B cell (primary cell): ENCODE results near the gene NMU. TPM values are rescaled to one million over a fixed set of nuclear protein-coding genes. Genes with fewer than 3 reads are reported as not detected.

ENCODE experiments used
- ATAC-seq: fragments of 200-7000 bp; cut with Tn5 transposase; one replicate; pipeline ENCODE4 v1.10.0; 2021; ENCODE audit warnings: low read depth, mild to moderate bottlenecking, moderate number of reproducible peaks, moderate library complexity
- CTCF ChIA-PET: fragments of 350-600 bp; sonication (Branson Sonifier 250); formaldehyde crosslinking; loops from one replicate; lab custom pipeline; 2021; ENCODE audit warnings: antibody characterized with exemption, inconsistent platforms; lab: Charles Lee
- POLR2A ChIA-PET: fragments of 350-600 bp; sonication (Branson Sonifier 250); formaldehyde crosslinking; loops from one replicate; lab custom pipeline; 2021; ENCODE audit warnings: antibody characterized with exemption; lab: Charles Lee
- DNase-seq: peaks from one replicate; pipeline ENCODE4 v3.0.0; 2013
- H2AFZ ChIP-seq: 2 replicates; pipeline ENCODE4 v1.6.1; 2012; ENCODE audit warnings: mild to moderate bottlenecking, low read depth, low read length; ENCODE audit not compliant: insufficient read depth, poor library complexity, severe bottlenecking
- H3K27ac ChIP-seq, 2 donors: 1 replicate in 1 of 2; 2 replicates in 1 of 2; pipeline ENCODE4 v1.5.1; 2012 to 2013; ENCODE audit warnings: low read length in 2 of 2, mild to moderate bottlenecking in 2 of 2, moderate library complexity in 1 of 2
- H3K27me3 ChIP-seq, 4 experiments: fragments of 200-600 bp in 1 of 4; sonication (generic) in 1 of 4; replicated peaks in 1 of 4; 1 replicate in 2 of 4; 2 replicates in 2 of 4; pipeline versions ENCODE4 v1.6.1 to v1.7.0; 2013 to 2016; ENCODE audit warnings: low read length in 3 of 4, mild to moderate bottlenecking in 2 of 4, mixed read lengths in 1 of 4, moderate library complexity in 1 of 4; ENCODE audit not compliant: insufficient read depth in 4 of 4, control insufficient read depth in 3 of 4; ENCODE audit errors: control extremely low read depth in 1 of 4
- H3K36me3 ChIP-seq, 2 experiments: replicated peaks in 1 of 2; 1 replicate in 1 of 2; 2 replicates in 1 of 2; pipeline versions ENCODE4 v1.6.1 to v1.7.1; 2013; ENCODE audit warnings: low read length in 1 of 2; ENCODE audit not compliant: insufficient read depth in 2 of 2, control insufficient read depth in 1 of 2; ENCODE audit errors: control extremely low read depth in 1 of 2, extremely low read depth in 1 of 2
- H3K4me1 ChIP-seq, 2 donors: fragments of 200-600 bp in 1 of 2; sonication (generic) in 1 of 2; 1 replicate in 1 of 2; 2 replicates in 1 of 2; pipeline versions ENCODE4 v1.5.1 to v1.6.1; 2013 to 2017; ENCODE audit warnings: low read length in 2 of 2; ENCODE audit not compliant: control insufficient read depth in 2 of 2, insufficient read depth in 2 of 2
- H3K4me2 ChIP-seq: replicated peaks from 2 replicates; pipeline ENCODE3; 2012; ENCODE audit warnings: mild to moderate bottlenecking, low read depth, low read length; ENCODE audit not compliant: poor library complexity, severe bottlenecking
- H3K4me3 ChIP-seq, 5 experiments: fragments of 200-600 bp in 1 of 5; sonication (generic) in 1 of 5; 1 replicate in 3 of 5; 2 replicates in 2 of 5; pipeline versions ENCODE4 v1.5.1 to v1.7.0; 2011 to 2016; ENCODE audit warnings: low read length in 4 of 5, mild to moderate bottlenecking in 4 of 5, low read depth in 2 of 5, control low read depth in 1 of 5, moderate library complexity in 1 of 5; ENCODE audit not compliant: insufficient read depth in 1 of 5; ENCODE audit errors: control extremely low read depth in 1 of 5, extremely low read depth in 1 of 5
- H3K79me2 ChIP-seq: fragments of 200-600 bp; sonication (generic); one replicate; pipeline ENCODE4 v1.6.0; 2016; ENCODE audit warnings: low read length; ENCODE audit not compliant: control insufficient read depth, insufficient read depth
- H3K9ac ChIP-seq: fragments of 200-600 bp; sonication (generic); 2 replicates; pipeline ENCODE4 v1.6.1; 2017; ENCODE audit warnings: mild to moderate bottlenecking, low read length, moderate library complexity
- H3K9me3 ChIP-seq, 3 donors: one replicate each; pipeline versions ENCODE4 v1.6.1 to v1.7.1; 2013; ENCODE audit warnings: low read length in 2 of 3; ENCODE audit not compliant: control insufficient read depth in 2 of 3, insufficient read depth in 1 of 3; ENCODE audit errors: control extremely low read depth in 1 of 3
- H4K20me1 ChIP-seq: 2 replicates; pipeline ENCODE4 v1.6.0; 2012; ENCODE audit warnings: mild to moderate bottlenecking, low read length; ENCODE audit not compliant: insufficient read depth, control insufficient read depth, poor library complexity, severe bottlenecking
- H3K27ac Mint-ChIP-seq: one replicate; pipeline ENCODE4 v1.8.0; 2021; ENCODE audit warnings: mixed read lengths
- H3K27me3 Mint-ChIP-seq: one replicate; pipeline ENCODE4 v1.8.0; 2021; ENCODE audit warnings: mixed read lengths
- H3K4me1 Mint-ChIP-seq: one replicate; pipeline ENCODE4 v1.8.0; 2021; ENCODE audit warnings: mixed read lengths
- H3K4me3 Mint-ChIP-seq: one replicate; pipeline ENCODE4 v1.8.0; 2021; ENCODE audit warnings: mixed read lengths
- H3K9me3 Mint-ChIP-seq: one replicate; pipeline ENCODE4 v1.8.0; 2022; ENCODE audit warnings: mixed read lengths; ENCODE audit not compliant: insufficient read depth
- CTCF ChIP-seq: fragments of 200-600 bp; IDR thresholded peaks from one replicate; pipeline ENCODE4 v1.8.0; 2022; ENCODE audit warnings: antibody characterized with exemption, mild to moderate bottlenecking
- EZH2 ChIP-seq: IDR thresholded peaks from 2 replicates; pipeline ENCODE4 v1.6.1; 2012; ENCODE audit warnings: borderline replicate concordance, low read depth, mild to moderate bottlenecking, moderate library complexity, low read length; ENCODE audit not compliant: insufficient read depth, poor library complexity, severe bottlenecking
- WGBS: methylation state at CpG from one replicate; pipeline ENCODE4 v1.1.5; 2013; ENCODE audit warnings: missing lambda C conversion rate; ENCODE audit not compliant: insufficient coverage; 5-methylcytosine and 5-hydroxymethylcytosine counted together
- intact Hi-C: fragments of 100-400 bp; cut with micrococcal nuclease; formaldehyde crosslinking; loops from one replicate; pipeline ENCODE4 v1.10.0; 2022
- polyA plus RNA-seq: library from polyadenylated mRNA; depleted of rRNA; stranded (reverse); fragments of >200 nt; gene quantifications from 2 replicates; pipeline ENCODE4 v1.2.3, GENCODE V29; 2012
- total RNA-seq, 2 donors: library from RNA; stranded (reverse); fragments of 120-200 nt in 1 of 2; gene quantifications; 1 replicate in 1 of 2; 2 replicates in 1 of 2; pipeline versions ENCODE4 v1.2.3 to v1.2.4, GENCODE V29; 2013 to 2022

NMU gene
- total and polyA plus RNA-seq, 2 donors (not counting 1 experiment from before 2014, with no cell fraction given) = not detected

- H3K9me3 Mint-ChIP-seq = peaks cover 6% of the 10 kb centered on the region
- intact Hi-C loops = no loop called here
- no peak overlapping the region for H3K4me3 Mint-ChIP-seq
- POLR2A ChIA-PET = no interaction called here
- H3K9me3 ChIP-seq = peaks cover 3 to 27% (median 15%) of the 10 kb centered on the region in 3 donors
- no peaks in the 10 kb centered on the region for H3K79me2 ChIP-seq
- DNase-seq (no peak), ATAC-seq (no peak)
- peaks cover 4% of the 10 kb centered on the region for H3K27me3 Mint-ChIP-seq
- H3K27ac ChIP-seq = no peak overlapping the region
- CTCF ChIA-PET = interaction anchor here (0.5 to 0.6 kb wide), 2 partner anchors 14 to 35 kb away, joined by 3 to 6 read pairs; no protein-coding TSS in a partner anchor
- H3K36me3 ChIP-seq = no peaks in the 10 kb centered on the region
- H3K4me3 ChIP-seq = no peak overlapping the region
- H3K9ac ChIP-seq = no peak overlapping the region
- no peaks in the 10 kb centered on the region for H4K20me1 ChIP-seq
- H3K4me1 ChIP-seq = no peaks in the 10 kb centered on the region
- no peaks in the 10 kb centered on the region for H3K27me3 ChIP-seq
- no peak overlapping the region for H3K27ac Mint-ChIP-seq
- H3K4me2 ChIP-seq = no peak overlapping the region
- no peak overlapping the region for H2AFZ ChIP-seq
- H3K4me1 Mint-ChIP-seq = no peaks in the 10 kb centered on the region
- no peak for TF ChIP-seq CTCF
- TF ChIP-seq EZH2 = no peak
Observed at GRCh38 chr4:55578341-55579010, 57.6 kb downstream of the NMU start.

- Histone ChIP-seq H3K9me3 (peaks cover 3 to 27% (median 12%) of the 10 kb centered on the region in 3 donors), H4K20me1 (no peaks in the 10 kb centered on the region), H3K27ac (no peak overlapping the region), H3K9ac (no peak overlapping the region), H3K27me3 (peaks cover 0 to 3% (median 0%) of the 10 kb centered on the region in 4 experiments), H3K4me3 (no peak overlapping the region), H2AFZ (no peak overlapping the region), H3K36me3 (no peaks in the 10 kb centered on the region), H3K4me1 (no peaks in the 10 kb centered on the region), H3K79me2 (no peaks in the 10 kb centered on the region), H3K4me2 (no peak overlapping the region)
- intact Hi-C loops = no loop called here
- POLR2A ChIA-PET = no interaction called here
- TF ChIP-seq EZH2 (no peak), CTCF (no peak)
- Mint-ChIP-seq H3K27ac (no peak overlapping the region), H3K9me3 (peaks cover 2% of the 10 kb centered on the region), H3K4me1 (no peaks in the 10 kb centered on the region), H3K27me3 (no peaks in the 10 kb centered on the region), H3K4me3 (no peak overlapping the region)
- no peak for DNase-seq
- CTCF ChIA-PET = no interaction called here
- WGBS = no CpG with 5 or more reads among the region's 1 CpG
- no peak for ATAC-seq
Observed at GRCh38 chr4:55575513-55575912, 60.6 kb downstream of the NMU start.
